ENCODE data around the gene NDFIP2. TPM values are rescaled to one million over a fixed set of nuclear protein-coding genes. Genes with fewer than 3 reads are reported as not detected.
"Not testable (repeated sequence)": the region's sequence is repeated elsewhere in the genome, so short reads cannot be mapped to it uniquely, and the experiment has no call there.

Gene NDFIP2
- total RNA-seq, 8 experiments from 2014 or later = 19.0 to 54.9 (median 27.1) TPM

- 0 to 83% (median 82%) methylated on average over 1 to 2 of the region's 2 CpGs; no CpG with 5 or more reads in 5 of the 10 experiments for WGBS, 10 experiments
Observed at GRCh38 chr13:79593641-79594275, 112.8 kb downstream of the NDFIP2 start.

GRCh38 chr13:79600146-79600545 lies 119.2 kb downstream of the NDFIP2 start:
- H3K27ac ChIP-seq; ATAC-seq (replicated peaks in 6 of 8); in situ Hi-C loops (cut with MboI; ENCODE audit: low pct_unique_long_range_greater_than_20kb in 2 of 9, low sequenced_read_pairs in 9 of 9, unreplicated experiment in 9 of 9); H3K4me1 ChIP-seq (replicated peaks in 1 of 2); H3K4me3 ChIP-seq: not testable (repeated sequence)
- 86 to 100% methylated on average over 7 to 8 of the region's 33 CpGs; no CpG with 5 or more reads in 8 of the 10 experiments for WGBS, 10 experiments

More at GRCh38 chr13:79593641-79594275, 112.8 kb downstream of the NDFIP2 start:
- Histone ChIP-seq H3K27ac (no peak overlapping the region), H3K4me1 (replicated peaks in 1 of 2) (no peaks in the 10 kb centered on the region), H3K4me3 (no peak overlapping the region)
- ATAC-seq (replicated peaks in 6 of 8) = peak in 2 of 8 experiments; percentile 79 to 92
- in situ Hi-C loops (cut with MboI; ENCODE audit: low pct_unique_long_range_greater_than_20kb in 2 of 9, low sequenced_read_pairs in 9 of 9, unreplicated experiment in 9 of 9) = no loop called here

- WGBS, 10 experiments = 5 to 100% (median 83%) methylated on average over 1 to 2 of the region's 2 CpGs
- H3K27ac ChIP-seq = no peak overlapping the region
- in situ Hi-C loops (cut with MboI; ENCODE audit: low pct_unique_long_range_greater_than_20kb in 2 of 9, low sequenced_read_pairs in 9 of 9, unreplicated experiment in 9 of 9) = no loop called here
- H3K4me1 ChIP-seq (replicated peaks in 1 of 2) = no peaks in the 10 kb centered on the region
- no peak for ATAC-seq (replicated peaks in 6 of 8)
- H3K4me3 ChIP-seq = no peak overlapping the region
Observed at GRCh38 chr13:79602936-79603335, 122.0 kb downstream of the NDFIP2 start.

GRCh38 chr13:79604752-79605151 lies 123.8 kb downstream of the NDFIP2 start:
- no peak for ATAC-seq (replicated peaks in 6 of 8)
- Histone ChIP-seq H3K4me1 (replicated peaks in 1 of 2) (no peaks in the 10 kb centered on the region), H3K27ac (no peak overlapping the region), H3K4me3 (no peak overlapping the region)
- 42 to 100% (median 80%) methylated on average over 1 to 2 of the region's 2 CpGs; no CpG with 5 or more reads in 4 of the 10 experiments for WGBS, 10 experiments
- in situ Hi-C loops (cut with MboI; ENCODE audit: low pct_unique_long_range_greater_than_20kb in 2 of 9, low sequenced_read_pairs in 9 of 9, unreplicated experiment in 9 of 9) = no loop called here

Other genes starting within 250 kb of the NDFIP2 start
- 10 to 100 TPM; 37.0 to 66.2 (median 43.2) TPM for gene RBM26, start 74.9 kb upstream of the NDFIP2 start, total RNA-seq

All from motor neuron (in vitro differentiated cells).